OCI-LY7 (cell line): ENCODE results near the gene LILRB3.

Experiments used
- EZH2phosphoT487 ChIP-seq: fragments of 200-600 bp; sonication (generic); IDR thresholded peaks from 2 replicates; pipeline ENCODE4 v1.6.1; 2018; ENCODE audit warnings: low read depth, borderline replicate concordance, mild to moderate bottlenecking, mixed run types, antibody characterized with exemption, low read length, moderate library complexity, mixed read lengths
- TF ChIP-seq, protein P1 (sequence below): fragments of 200-600 bp; sonication (generic); conservative IDR thresholded peaks from 2 replicates; pipeline ENCODE4 v1.5.1; 2014; ENCODE audit warnings: mild to moderate bottlenecking, antibody characterized with exemption, low read length, moderate library complexity, mixed read lengths

- TF ChIP-seq, protein P1, sequence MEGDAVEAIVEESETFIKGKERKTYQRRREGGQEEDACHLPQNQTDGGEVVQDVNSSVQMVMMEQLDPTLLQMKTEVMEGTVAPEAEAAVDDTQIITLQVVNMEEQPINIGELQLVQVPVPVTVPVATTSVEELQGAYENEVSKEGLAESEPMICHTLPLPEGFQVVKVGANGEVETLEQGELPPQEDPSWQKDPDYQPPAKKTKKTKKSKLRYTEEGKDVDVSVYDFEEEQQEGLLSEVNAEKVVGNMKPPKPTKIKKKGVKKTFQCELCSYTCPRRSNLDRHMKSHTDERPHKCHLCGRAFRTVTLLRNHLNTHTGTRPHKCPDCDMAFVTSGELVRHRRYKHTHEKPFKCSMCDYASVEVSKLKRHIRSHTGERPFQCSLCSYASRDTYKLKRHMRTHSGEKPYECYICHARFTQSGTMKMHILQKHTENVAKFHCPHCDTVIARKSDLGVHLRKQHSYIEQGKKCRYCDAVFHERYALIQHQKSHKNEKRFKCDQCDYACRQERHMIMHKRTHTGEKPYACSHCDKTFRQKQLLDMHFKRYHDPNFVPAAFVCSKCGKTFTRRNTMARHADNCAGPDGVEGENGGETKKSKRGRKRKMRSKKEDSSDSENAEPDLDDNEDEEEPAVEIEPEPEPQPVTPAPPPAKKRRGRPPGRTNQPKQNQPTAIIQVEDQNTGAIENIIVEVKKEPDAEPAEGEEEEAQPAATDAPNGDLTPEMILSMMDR: 0 out of 2 replicates have a peak, but pooled peaks have one; percentile 28
- TF ChIP-seq EZH2phosphoT487: no peak
These were observed 50.1 kb downstream of the LILRB3 start, which contains the start of gene TMC4 for GRCh38 chr19:54172471-54173358.
